Activated T-helper 17 cell treated with anti-CD3 and anti-CD28 coated beads, Interleukin-2, amount 50 U/mL, for 72 hours (primary cell): ENCODE data around the gene LRRC27. TPM values are rescaled to one million over a fixed set of nuclear protein-coding genes. Genes with fewer than 3 reads are reported as not detected.

Experiments
- ATAC-seq: fragments of 150-1000 bp; cut with Tn5 transposase; replicated peaks from 2 replicates; pipeline ENCODE4 v1.10.0; 2021; ENCODE audit warnings: mild to moderate bottlenecking, moderate library complexity
- H3K27ac Mint-ChIP-seq: one replicate; pipeline ENCODE4 v1.8.0; 2022; ENCODE audit warnings: mixed read lengths
- H3K27me3 Mint-ChIP-seq: one replicate; pipeline ENCODE4 v1.8.0; 2022; ENCODE audit warnings: mixed read lengths
- H3K36me3 Mint-ChIP-seq: one replicate; pipeline ENCODE4 v1.8.0; 2022; ENCODE audit warnings: low read depth, mild to moderate bottlenecking, mixed read lengths
- H3K4me1 Mint-ChIP-seq: one replicate; pipeline ENCODE4 v1.8.0; 2022; ENCODE audit warnings: mixed read lengths
- H3K4me3 Mint-ChIP-seq: one replicate; pipeline ENCODE4 v1.8.0; 2022; ENCODE audit warnings: mild to moderate bottlenecking, mixed read lengths
- H3K9me3 Mint-ChIP-seq: one replicate; pipeline ENCODE4 v1.8.0; 2022; ENCODE audit warnings: mixed read lengths
- total RNA-seq, 2 donors: library from RNA; stranded (reverse); gene quantifications; one replicate each; pipeline ENCODE4 v1.2.3, GENCODE V29; 2022

The LRRC27 gene
- total RNA-seq, 2 donors from 2014 or later: 4.5 to 6.3 TPM

DNA sequence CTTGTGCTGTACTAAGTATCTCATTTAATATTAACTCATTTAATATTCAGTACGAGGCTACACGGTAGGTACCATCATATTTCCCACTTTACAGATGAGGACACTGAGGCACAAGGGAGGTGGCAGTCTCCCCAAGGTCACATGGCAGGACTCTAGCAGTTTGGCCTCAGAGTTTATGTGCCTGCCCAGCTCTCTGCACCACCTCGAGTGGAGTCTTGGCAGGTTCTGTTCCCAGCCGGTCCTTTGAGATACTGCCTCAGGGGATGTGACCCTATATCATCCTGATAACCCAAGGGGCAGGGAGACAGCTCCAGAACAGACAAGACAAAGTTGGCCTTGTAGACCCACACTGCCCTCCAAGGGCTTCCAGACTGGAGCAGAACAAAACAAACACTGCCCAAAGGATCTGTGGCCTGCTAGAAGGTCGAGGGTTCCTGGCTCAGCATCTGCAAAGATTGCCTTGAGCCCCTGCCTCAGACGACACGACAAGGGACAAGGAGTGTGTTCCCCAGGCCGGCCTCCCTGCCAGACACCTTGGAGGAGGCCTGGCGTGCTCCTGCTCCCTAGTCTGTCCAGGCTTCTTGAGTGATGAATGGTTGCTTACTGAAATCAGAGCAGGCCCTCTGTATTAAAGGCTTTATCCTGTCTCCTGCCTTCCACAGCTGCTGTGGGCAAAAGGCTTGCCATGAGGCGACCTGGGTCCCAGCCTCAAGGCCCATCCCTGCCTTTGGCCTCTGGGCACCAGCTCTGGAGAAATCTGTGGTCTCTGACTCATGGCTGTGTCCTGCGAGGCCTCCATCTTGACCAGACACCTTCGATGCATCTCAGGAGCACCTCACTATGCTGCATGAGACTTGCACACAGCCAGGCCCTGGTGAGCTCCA, 61.1 kb downstream of the LRRC27 start:
- no peak overlapping the region for H3K27ac Mint-ChIP-seq
- H3K27me3 Mint-ChIP-seq: no peaks in the 10 kb centered on the region
- peaks cover 6% of the 10 kb centered on the region for H3K9me3 Mint-ChIP-seq
- ATAC-seq: no peak
- H3K36me3 Mint-ChIP-seq: peaks cover under 1% of the 10 kb centered on the region
- no peaks in the 10 kb centered on the region for H3K4me1 Mint-ChIP-seq
- H3K4me3 Mint-ChIP-seq: no peak overlapping the region

DNA sequence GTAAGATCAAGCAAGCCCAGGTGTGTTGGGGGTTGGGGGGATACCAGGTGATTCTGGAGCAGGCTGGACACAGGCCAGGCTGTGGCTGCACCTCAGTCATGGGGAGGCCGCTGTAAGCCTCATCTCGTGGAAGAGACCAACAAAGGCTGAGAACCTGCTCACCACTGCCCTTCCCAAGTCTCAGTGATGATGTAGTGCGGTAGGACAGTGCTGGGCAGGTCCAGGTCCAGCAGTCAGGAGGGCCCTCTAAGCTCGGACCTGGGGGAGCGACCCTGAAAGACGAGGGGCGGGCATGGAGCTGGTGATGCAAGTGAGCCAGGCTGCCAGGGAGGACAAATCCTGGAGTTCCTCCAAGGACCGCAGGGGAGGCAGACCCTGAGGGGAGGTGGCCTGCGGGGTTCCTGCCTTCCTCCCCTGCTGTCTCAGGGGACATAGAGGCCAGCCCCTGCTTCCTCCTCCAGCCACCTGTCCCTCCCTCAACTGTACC, 61.7 kb downstream of the LRRC27 start:
- no peak for ATAC-seq
- no peak overlapping the region for H3K27ac Mint-ChIP-seq
- H3K27me3 Mint-ChIP-seq: no peaks in the 10 kb centered on the region
- H3K4me3 Mint-ChIP-seq: no peak overlapping the region
- no peaks in the 10 kb centered on the region for H3K36me3 Mint-ChIP-seq
- peaks cover 6% of the 10 kb centered on the region for H3K9me3 Mint-ChIP-seq
- no peaks in the 10 kb centered on the region for H3K4me1 Mint-ChIP-seq

DNA sequence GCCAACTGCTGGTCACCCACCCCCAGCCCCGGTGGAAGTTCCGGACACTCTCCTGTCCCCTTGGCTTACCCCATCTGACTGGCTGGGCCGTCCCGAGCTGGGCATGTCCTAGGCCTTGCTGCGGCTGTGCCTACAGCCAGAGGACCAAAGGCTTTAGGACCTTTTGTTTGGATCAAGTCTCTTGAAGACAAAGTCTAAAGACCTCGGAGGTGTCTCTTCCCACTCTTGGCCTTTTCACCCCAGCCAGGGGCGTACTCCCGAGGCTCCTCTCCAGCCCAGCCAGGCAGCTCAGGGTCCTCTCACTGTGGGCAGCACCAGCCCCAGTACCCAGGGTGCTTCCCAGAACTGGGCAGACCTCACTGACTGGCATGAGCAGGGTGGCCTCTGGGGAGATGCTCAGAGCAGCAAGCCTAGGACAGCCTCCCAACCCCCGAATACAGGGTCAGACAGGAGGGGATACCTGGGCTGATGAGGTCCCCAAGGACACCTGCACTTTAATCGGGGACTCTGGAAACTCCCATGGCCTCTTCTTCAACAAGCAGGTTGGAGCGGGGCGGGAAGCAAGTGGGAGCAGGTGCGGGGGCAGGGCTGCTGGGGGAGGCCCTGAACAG, 62.3 kb downstream of the LRRC27 start:
- Mint-ChIP-seq H3K27me3 (no peaks in the 10 kb centered on the region), H3K9me3 (peaks cover 6% of the 10 kb centered on the region), H3K27ac (no peak overlapping the region), H3K4me3 (peak overlapping the region; percentile 13), H3K4me1 (no peaks in the 10 kb centered on the region), H3K36me3 (no peaks in the 10 kb centered on the region)
- ATAC-seq: no peak

DNA sequence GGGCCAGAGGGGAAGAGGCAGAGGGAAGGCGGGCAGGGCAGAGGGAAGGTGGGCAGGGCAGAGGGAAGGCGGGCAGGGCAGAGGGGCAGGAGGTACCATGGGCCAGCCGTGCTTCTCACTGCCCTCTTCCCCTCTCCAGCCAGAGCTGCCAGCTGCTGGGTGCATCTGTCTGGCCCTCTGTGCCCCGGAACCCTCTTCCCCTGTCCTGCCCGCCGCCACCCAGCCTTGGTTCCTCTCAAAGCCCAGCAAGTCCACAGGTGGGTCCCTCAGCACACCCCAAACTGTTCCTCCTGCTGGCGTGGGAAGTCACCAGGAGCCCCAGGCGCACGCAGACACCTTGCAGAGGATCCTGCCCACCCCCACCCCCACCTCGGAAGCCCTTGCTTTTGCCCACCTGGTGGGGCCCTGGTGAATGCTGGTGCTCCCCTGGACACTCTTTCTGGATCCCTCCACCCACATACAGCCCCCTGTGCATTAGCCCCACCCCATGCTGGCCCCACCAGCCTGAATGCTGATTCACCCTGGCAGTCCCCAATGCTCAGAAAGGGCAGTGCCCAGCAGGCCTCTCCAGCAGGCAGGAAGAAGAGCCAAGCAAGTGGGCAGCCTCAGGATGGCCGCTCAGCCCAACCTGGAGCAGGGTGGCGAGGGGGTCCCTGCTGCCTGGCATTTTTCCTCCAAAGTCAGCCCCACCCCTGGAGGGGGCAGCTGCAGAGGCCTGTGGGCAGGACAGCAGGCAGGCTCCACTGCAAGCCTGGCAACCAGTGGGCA, 63.1 kb downstream of the LRRC27 start:
- H3K27ac Mint-ChIP-seq: no peak overlapping the region
- no peaks in the 10 kb centered on the region for H3K27me3 Mint-ChIP-seq
- peaks cover 6% of the 10 kb centered on the region for H3K9me3 Mint-ChIP-seq
- H3K36me3 Mint-ChIP-seq: no peaks in the 10 kb centered on the region
- peak overlapping the region; percentile 13 for H3K4me3 Mint-ChIP-seq
- ATAC-seq: no peak
- H3K4me1 Mint-ChIP-seq: no peaks in the 10 kb centered on the region

DNA sequence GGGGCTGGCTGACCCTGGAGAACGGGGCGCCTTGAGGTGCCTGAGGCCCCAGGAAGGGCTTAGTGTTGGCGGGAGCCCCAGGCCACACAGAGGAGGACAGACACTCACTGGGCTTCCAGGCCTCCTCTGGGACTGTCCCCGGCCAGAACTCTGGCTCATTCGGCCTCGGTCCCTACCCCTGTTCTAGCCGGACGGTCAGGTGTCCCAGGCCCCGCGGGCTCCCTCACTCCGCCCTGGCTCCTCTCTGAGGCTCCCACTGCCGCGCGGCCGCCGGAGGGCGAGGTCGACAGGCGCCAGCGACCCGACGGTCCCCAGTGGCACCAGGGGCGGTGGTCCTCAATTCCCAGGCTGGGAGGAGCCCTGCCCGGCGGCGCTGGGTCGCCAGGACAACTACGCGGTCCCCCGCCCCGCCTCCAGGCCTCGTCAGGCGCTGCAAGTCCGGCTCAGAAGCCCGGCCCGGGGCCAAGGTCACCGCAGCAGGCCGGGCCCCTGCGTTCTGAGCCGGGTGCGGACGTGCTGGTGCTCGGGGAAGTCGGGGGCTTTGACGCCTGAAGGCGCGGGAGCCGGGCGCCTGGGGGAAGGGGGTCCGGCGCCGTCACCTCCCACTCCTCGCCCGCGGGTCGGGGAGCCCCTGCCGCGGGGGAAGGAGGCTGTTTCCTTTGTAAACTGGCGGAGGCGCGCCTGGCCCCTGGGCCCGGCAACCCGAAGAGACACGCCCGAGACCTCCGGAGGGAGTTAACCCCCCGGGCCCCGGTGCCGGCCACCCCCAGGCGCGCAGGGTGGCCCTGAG, 63.9 kb downstream of the LRRC27 start:
- Mint-ChIP-seq H3K36me3 (no peaks in the 10 kb centered on the region), H3K27ac (no peak overlapping the region), H3K4me3 (no peak overlapping the region), H3K9me3 (peaks cover 6% of the 10 kb centered on the region), H3K27me3 (no peaks in the 10 kb centered on the region), H3K4me1 (no peaks in the 10 kb centered on the region)
- ATAC-seq: no peak

DNA sequence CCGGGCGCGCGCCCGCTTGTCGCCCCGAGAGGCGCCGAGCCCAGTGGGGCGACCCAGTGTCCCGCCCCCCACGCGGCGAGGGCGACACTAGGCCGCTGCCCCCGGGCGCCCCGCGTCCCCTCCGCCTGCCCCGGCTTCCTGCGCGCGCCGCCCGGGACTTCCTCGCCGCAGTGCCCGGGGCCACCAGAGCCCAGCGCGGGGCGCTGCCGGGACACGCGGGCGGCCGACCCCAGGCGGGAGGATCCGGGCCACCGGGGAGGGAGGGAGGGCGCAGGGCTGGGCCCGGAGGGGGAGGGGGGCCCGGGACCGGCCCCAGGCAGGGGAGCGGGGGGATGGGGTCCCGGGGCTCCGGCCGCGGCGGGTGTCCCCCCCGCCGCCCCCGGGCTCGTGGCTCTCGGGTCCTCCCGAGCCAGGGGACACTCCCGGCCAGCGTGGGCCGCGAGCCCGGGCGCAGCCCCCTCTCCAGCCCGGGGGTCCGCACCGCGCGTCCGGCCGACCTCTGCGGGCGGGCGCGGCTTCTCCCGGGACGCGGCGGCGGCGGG, 64.6 kb downstream of the LRRC27 start:
- peak; percentile 58 for ATAC-seq
- H3K4me3 Mint-ChIP-seq: no peak overlapping the region
- peaks cover 6% of the 10 kb centered on the region for H3K9me3 Mint-ChIP-seq
- H3K27me3 Mint-ChIP-seq: no peaks in the 10 kb centered on the region
- no peak overlapping the region for H3K27ac Mint-ChIP-seq
- H3K4me1 Mint-ChIP-seq: no peaks in the 10 kb centered on the region
- no peaks in the 10 kb centered on the region for H3K36me3 Mint-ChIP-seq

DNA sequence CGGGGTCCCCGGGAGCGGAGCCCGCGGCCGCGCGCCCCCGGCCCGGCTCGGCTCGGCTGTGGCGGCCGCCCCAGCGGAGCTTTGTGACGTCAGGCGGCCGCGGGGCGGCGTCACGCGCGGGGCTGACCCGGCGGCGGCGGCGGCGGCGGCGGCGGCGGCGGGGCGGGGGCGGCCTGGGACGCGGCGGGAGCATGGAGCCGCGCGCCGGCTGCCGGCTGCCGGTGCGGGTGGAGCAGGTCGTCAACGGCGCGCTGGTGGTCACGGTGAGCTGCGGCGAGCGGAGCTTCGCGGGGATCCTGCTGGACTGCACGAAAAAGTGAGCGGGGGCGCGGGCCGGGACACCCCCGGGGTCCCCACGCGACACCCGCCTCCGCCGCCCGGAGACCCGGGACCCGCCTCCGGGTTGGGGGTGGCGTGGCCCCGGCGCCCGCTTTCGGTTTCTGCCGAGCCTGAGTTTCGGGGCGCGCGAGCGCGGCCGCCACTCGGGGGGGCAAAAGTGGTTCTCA, 65.1 kb downstream of the LRRC27 start, which contains the start of gene PWWP2B:
Gene PWWP2B, plus strand, starts transcription at position 165 of the 506 bp plus-strand sequence. Its CDS starts 27 bp downstream, at position 192.
- H3K4me3 Mint-ChIP-seq: peak within 1 kb of the TSS; percentile 69
- H3K9me3 Mint-ChIP-seq: peaks cover 5% of the 10 kb centered on the region
- H3K27ac Mint-ChIP-seq: no peak within 1 kb of the TSS
- no peaks in the 10 kb centered on the region for H3K36me3 Mint-ChIP-seq
- no peaks in the 10 kb centered on the region for H3K27me3 Mint-ChIP-seq
- peak; percentile 48 for ATAC-seq
- H3K4me1 Mint-ChIP-seq: no peaks in the 10 kb centered on the region

DNA sequence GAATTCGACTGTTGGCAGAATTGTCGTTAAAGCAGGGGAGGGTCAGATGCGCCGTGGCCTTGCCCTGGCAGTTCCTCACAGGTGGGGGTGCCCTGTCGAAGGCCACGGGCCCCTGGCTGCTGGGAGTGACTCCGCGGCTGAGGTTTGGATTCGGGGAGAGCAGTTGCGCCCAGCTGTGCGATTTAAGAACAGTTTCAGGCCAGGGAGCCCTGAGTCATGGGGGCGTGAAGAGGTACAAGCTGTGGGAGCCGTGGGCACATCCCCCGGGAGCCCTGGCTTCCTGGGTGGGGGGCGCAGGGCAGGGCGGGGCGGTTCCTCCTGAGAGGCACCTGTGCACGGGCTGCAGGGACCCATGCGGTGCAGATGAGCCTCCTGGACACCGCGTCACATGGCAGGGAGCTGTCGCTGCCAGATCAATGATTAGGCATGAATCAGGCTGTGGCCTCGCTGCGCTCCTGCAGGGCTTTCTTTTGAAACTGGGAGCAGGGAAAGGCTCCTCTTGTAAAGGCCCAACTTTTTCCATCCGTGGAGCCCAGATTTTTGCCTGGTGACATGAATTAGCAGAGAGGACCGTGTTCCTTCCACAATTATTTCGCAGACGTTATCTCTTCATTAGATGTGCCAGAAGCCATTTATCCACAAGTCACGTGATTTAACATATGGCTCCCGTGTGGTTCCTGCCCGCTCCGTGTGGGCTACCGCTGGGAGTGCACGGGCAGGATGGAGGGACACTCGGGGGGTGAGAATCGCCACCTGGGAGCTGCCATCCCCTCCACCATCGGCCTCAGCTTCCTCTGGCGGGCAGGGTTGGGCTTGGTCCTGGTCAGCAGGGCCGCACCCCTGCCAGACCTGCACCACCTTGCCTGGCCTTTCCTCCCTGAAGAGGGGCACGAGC, 65.9 kb downstream of the LRRC27 start:
- Mint-ChIP-seq H3K4me1 (no peaks in the 10 kb centered on the region), H3K27me3 (no peaks in the 10 kb centered on the region), H3K27ac (no peak overlapping the region), H3K36me3 (no peaks in the 10 kb centered on the region), H3K4me3 (peak overlapping the region; percentile 69), H3K9me3 (no peaks in the 10 kb centered on the region)
- peak; percentile 55 for ATAC-seq

DNA sequence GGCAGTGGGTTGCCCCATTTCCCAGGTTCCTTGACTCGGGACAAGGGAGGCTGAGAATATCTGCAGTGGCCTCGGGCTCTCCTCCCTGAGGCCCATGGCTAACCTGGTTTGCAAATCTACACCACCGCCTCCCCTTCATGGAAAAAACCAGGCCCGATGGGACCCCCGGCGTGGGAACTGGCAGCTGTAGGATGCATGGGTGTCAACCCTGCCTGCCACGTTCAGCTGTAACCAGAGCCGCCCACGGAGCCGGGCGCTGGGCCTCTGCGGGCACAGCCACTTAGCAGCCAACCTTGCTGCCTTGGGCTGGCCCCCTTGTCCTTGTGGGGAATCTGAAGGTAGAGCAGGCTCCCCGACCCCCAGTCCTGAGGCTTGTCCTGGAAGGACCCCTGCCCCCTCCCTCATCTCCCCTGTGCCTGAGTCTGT, 66.6 kb downstream of the LRRC27 start:
- H3K4me3 Mint-ChIP-seq: peak overlapping the region; percentile 69
- H3K27ac Mint-ChIP-seq: no peak overlapping the region
- H3K27me3 Mint-ChIP-seq: no peaks in the 10 kb centered on the region
- no peaks in the 10 kb centered on the region for H3K36me3 Mint-ChIP-seq
- H3K9me3 Mint-ChIP-seq: no peaks in the 10 kb centered on the region
- H3K4me1 Mint-ChIP-seq: peaks cover 4% of the 10 kb centered on the region
- ATAC-seq: no peak

DNA sequence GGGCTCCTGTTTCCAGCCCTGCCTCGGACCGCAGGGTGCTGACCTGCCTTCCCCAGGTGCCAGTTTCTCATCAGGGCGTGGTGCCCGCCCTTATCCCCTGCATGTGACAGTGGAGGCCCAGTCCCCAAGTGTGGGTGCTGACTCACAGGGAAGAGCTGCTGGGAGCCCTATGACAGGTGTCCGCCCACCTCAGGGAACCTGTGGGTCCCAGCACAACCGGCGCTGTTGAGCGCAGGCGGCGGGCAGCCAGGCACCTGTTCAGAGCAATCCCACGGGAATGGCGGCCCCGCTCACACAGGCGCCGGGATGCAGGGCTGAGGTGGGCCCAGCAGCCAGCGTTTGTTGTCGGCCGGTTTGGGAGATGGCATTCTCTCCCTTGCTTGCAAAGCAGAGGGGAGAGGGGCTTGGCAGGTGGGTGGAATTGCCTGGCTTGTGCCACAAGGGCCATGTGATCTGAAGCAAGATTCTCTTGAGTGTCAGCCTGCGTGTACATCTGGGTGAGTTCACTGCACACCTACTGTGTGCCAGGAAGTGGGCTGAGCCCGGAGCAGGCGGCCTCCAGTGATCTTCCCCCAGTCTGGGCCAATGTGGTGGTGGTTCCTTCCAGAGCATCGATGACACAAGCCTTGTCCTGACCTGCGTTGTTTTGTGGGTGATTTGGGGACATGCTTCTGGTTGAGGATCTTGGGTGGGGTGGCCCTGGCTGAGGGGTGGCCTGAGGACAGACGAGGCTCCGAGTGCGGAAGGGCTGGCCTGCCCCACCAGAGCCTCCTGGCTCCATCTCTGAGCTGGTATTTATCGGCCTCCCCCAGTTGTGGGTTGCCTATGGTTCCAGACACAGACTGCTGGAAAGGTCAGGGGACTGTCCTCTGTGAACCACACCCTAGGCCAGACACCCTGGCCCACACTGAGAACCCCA, 67.4 kb downstream of the LRRC27 start:
- Mint-ChIP-seq H3K36me3 (no peaks in the 10 kb centered on the region), H3K4me1 (peaks cover 4% of the 10 kb centered on the region), H3K27ac (no peak overlapping the region), H3K9me3 (no peaks in the 10 kb centered on the region), H3K4me3 (no peak overlapping the region), H3K27me3 (no peaks in the 10 kb centered on the region)
- no peak for ATAC-seq

DNA sequence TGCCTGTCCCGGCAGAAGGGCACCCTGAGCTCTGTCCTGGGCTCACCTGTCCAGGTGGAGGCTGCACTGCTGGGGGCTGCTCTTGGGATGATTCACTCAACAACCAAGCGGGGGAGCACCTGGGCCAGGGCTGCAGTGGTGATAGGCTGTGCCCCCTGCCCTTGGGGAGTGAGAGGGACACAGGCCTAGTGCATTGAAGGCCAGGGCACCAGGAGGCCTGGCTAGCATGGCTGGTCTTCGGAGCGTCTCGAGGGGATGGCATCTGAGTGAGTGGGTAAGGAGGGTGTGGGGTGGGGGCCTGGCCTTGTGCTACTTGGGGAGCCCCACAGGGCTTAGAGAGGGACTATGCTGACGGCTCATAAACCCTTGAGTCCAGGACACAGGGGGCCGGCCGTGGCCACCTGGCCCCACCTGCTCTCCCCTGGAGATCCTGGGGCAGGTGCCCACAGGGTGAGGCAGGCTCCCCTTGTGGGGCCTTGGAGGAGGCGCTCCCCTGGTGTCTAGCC, 68.1 kb downstream of the LRRC27 start:
- no peaks in the 10 kb centered on the region for H3K27me3 Mint-ChIP-seq
- H3K9me3 Mint-ChIP-seq: no peaks in the 10 kb centered on the region
- H3K4me1 Mint-ChIP-seq: peaks cover 4% of the 10 kb centered on the region
- no peak overlapping the region for H3K4me3 Mint-ChIP-seq
- H3K36me3 Mint-ChIP-seq: no peaks in the 10 kb centered on the region
- H3K27ac Mint-ChIP-seq: no peak overlapping the region
- no peak for ATAC-seq
